ENCODE results near the gene EXOC3. TPM values are rescaled to one million over a fixed set of nuclear protein-coding genes. Genes with fewer than 3 reads are reported as not detected.
A peak's percentile ranks its signal among the peaks of the same experiment; 100 is the strongest.

The EXOC3 gene
- total and polyA plus RNA-seq, 2 of the 4 experiments (the other 2 are of a cell fraction): 35.1 to 47.5 TPM

DNA sequence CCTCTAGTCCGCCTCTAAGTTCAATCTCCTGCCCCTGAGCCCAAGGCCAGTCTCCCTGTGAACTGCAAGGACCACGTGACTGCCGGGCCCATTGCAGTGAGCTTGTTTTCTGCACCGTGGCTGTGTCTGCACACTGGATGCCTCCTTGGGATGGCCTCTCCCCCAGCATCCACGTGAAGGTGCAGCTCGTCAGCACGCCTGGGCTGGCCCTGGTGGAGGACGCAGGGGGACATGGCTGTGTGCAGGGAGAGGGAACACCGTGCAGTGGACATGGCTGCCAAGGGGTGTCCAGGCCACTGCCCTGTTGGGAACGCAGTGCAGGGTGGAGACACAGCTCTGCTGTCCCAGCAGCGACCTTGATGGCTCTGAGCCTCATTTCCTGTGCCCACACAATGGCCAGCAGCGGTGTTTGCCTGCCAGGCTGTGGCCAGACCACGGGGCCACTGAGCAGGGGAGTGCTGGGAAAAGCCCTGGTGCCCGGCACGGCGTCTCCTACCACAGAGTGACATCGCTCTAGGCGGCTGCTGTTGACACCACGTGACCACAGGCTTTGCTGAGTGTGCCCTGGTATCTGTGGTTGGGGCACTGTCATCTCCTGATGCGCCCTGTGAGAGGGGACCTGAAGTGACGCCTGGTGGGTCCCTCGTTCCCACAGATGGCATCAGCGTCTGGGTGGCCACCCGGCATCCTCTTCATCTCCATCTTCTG is 26.9 kb upstream of the EXOC3 start:
- ChIA-PET CTCF (no interaction called here), POLR2A (ENCODE audit: unreplicated experiment) (no interaction called here)
- Histone ChIP-seq H3K56ac (ENCODE audit: extremely low read depth, insufficient read depth, low read length) (no peak overlapping the region), H3K9ac (ENCODE audit: low read depth, low read length) (no peak overlapping the region), H3K27me3 (ENCODE audit: control insufficient read depth, insufficient read depth, low read length) (no peaks in the 10 kb centered on the region), H2BK20ac (ENCODE audit: low read depth, low read length) (no peak overlapping the region), H3K9me3 (ENCODE audit: control insufficient read depth, insufficient read depth, low read length) (no peaks in the 10 kb centered on the region), H3K23ac (ENCODE audit: low read depth, low read length) (no peak overlapping the region), H2AK5ac (ENCODE audit: low read depth, low read length) (peak overlapping the region; percentile 58), H4K20me1 (ENCODE audit: insufficient read depth, low read length) (no peaks in the 10 kb centered on the region; the same call in 1 of the 2 replicates), H3K4me1 (ENCODE audit: control insufficient read depth, insufficient read depth, low read length) (peaks cover 17% of the 10 kb centered on the region), H3K18ac (ENCODE audit: low read depth, low read length) (no peak overlapping the region), H3K9me1 (ENCODE audit: insufficient read depth, low read length) (peaks cover 17% of the 10 kb centered on the region), H2BK5ac (ENCODE audit: low read depth, low read length, poor library complexity, severe bottlenecking) (no peak overlapping the region), H3K36me3 (ENCODE audit: control insufficient read depth, insufficient read depth, low read length) (peaks cover 40% of the 10 kb centered on the region), H3K4me2 (ENCODE audit: low read depth, low read length) (no peak overlapping the region), H3K79me1 (ENCODE audit: low read depth in 1 of 2, low read length in 2 of 2) (peaks cover 17 to 74% of the 10 kb centered on the region in 2 experiments; a peak in 3 of 4 replicates), H2BK15ac (ENCODE audit: low read depth, low read length) (no peak overlapping the region), H2AFZ (replicated peaks; ENCODE audit: low read length, poor library complexity) (peak overlapping the region; percentile 10), H2BK120ac (ENCODE audit: low read depth, low read length) (peak overlapping the region; percentile 3; the same call in 1 of the 2 replicates), H4K91ac (ENCODE audit: insufficient read depth, low read depth, low read length) (no peak overlapping the region; the same call in 1 of the 2 replicates), H4K8ac (ENCODE audit: low read depth in 2 of 2, low read length in 2 of 2) (peak overlapping the region in 1 of 2 experiments; percentile 3; a peak in 1 of 4 replicates), H3K14ac (replicated peaks; ENCODE audit: low read depth, low read length) (no peak overlapping the region), H4K5ac (ENCODE audit: low read depth, low read length) (no peak overlapping the region), H3K4ac (ENCODE audit: low read depth, low read length) (peak overlapping the region; percentile 15; the same call in 1 of the 2 replicates), H3K27ac (ENCODE audit: insufficient read depth, low read length) (no peak overlapping the region), H3K4me3 (ENCODE audit: insufficient read depth, low read depth, low read length) (no peak overlapping the region), H2AK9ac (replicated peaks; ENCODE audit: low read depth, low read length, poor library complexity) (no peak overlapping the region)
- intact Hi-C loops (cut with micrococcal nuclease): no loop called here
- BruUV-seq (replicated peaks): no TSS peak
- dilution Hi-C loops (cut with HindIII; ENCODE audit: low sequenced_read_pairs, unreplicated experiment): no loop called here
- in situ Hi-C loops (cut with MboI; ENCODE audit: low sequenced_read_pairs): no loop called here
- 97% methylated on average over 14 of the region's 24 CpGs; no CpG with 5 or more reads in 1 of the 2 experiments for WGBS, 2 experiments (ENCODE audit: extremely low coverage in 2 of 2, insufficient read length in 1 of 2)
- DNase-seq: no peak
- no peak for TF ChIP-seq SMC3 (IDR thresholded peaks at IDR 0.05; ENCODE audit: low read depth, low read length)
- ATAC-seq (ENCODE audit: low read depth): no peak
